GM18873 (cell line): Measurements from ENCODE around the gene SNX32.
"Not testable (repeated sequence)": the region's sequence is repeated elsewhere in the genome, so short reads cannot be mapped to it uniquely, and the experiment has no call there.

Experiments
- ATAC-seq: cut with Tn5 transposase; IDR thresholded peaks from one replicate; pipeline ENCODE4 v1.9.1; 2021; ENCODE audit warnings: mild to moderate bottlenecking, moderate library complexity, moderate number of reproducible peaks; ENCODE audit not compliant: unreplicated experiment, low FRiP score

SNX32 gene

DNA sequence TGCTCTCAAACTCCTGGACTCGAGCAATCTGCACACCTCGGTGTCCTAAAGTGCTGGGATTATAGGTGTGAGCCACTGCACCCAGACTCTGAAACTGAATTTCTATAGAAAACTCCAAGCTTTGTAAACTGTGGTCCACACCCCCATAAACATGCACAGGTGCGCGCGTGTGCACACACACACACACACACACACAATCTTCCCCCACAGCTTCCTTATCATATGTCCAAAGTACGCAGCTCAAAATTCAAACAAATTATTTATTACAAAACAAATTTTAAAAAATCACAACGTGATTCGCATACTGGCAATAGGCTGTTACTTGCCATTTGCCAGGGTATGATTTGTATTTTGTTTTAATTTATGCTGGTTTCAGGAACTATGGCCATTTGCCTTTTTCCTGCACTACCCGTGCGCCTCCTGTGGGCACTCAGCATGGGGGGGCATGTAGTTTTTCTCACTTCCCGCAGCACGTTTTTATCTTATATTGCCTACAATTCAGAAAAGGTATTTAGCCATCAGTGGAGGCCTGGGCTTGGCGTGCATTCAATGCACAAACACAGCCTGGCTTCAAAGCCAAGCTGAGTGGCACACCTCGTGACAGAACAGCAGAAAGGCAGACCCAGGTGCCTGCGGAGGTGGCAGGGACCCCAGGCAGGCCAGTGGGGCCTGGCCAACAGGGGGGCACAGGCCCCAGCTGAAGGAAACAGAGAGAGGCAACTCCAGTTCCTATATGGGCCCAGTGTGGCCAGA lies 10.8 kb upstream of the SNX32 start:
- no peak for ATAC-seq

- ATAC-seq = no peak
Observed at GRCh38 chr11:65826984-65827735, 6.6 kb upstream of the SNX32 start.

GRCh38 chr11:65829459-65829858 lies 4.3 kb upstream of the SNX32 start:
- no peak for ATAC-seq

- not testable (repeated sequence) for ATAC-seq
Observed at GRCh38 chr11:65832231-65832630, 1.5 kb upstream of the SNX32 start.

- ATAC-seq = no peak
Observed at GRCh38 chr11:65834202-65834601, 439 bp downstream of the SNX32 start.

DNA sequence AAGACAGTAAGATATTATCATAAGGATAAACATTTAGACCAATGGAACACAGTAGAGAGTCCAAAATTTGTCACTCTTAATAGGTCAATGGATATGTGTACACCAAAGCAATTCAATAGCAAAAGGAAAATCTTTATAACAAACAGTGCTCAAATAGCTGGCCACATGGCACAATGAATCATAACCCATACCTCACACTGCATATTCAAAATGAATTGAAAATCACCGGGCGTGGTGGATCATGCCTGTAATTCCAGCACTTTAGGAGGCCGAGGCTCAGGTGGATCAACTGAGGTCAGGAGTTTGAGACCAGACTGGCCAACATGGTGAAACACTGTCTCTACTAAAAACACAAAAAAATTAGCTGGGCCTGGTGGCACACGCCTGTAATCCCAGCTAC lies 8.4 kb downstream of the SNX32 start:
- ATAC-seq = no peak

- no peak for ATAC-seq
Observed at GRCh38 chr11:65843811-65844210, 10.0 kb downstream of the SNX32 start.

GRCh38 chr11:65844231-65844872 lies 10.6 kb downstream of the SNX32 start:
- ATAC-seq = no peak

- ATAC-seq = no peak
Observed at GRCh38 chr11:65847746-65848145, 14.0 kb downstream of the SNX32 start.

GRCh38 chr11:65848693-65849092 lies 14.9 kb downstream of the SNX32 start:
- ATAC-seq = not testable (repeated sequence)

DNA sequence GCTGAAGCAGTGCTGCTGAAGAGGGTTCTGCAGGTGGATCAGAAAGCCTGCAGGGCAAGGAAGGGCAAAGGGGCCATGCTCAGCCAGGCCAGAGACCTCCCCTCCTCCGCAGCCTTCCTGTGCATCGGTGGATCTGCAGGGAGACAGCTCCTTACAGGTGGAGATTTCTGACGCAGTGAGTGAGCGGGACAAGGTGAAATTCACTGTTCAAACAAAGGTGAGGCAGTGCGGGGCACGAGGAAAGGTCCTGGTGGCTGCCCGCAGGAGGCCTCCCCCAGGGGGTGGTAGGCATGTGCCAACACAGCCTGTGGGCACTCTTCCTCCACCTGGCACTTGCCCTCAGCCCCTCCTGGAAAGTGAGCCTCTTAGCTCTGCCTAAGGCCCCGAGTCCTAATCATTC lies 15.6 kb downstream of the SNX32 start:
- ATAC-seq = no peak

DNA sequence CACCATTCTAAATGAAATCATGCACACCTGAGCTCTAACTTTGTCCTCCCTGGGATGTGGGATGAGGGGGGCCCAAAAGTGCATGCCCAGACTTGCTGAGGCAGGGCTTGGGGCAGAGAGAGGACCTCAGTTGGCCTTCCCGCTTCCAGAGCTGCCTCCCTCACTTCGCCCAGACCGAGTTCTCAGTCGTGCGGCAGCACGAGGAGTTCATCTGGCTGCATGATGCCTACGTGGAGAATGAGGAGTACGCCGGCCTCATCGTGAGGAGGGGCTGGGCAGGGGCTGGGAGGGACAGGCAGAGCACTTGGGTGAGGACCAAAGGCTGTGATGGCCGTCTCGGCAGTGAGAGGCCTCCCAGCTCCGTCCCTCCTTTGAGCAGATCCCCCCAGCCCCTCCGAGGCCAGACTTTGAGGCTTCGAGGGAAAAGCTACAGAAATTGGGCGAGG lies 16.0 kb downstream of the SNX32 start:
- no peak for ATAC-seq

DNA sequence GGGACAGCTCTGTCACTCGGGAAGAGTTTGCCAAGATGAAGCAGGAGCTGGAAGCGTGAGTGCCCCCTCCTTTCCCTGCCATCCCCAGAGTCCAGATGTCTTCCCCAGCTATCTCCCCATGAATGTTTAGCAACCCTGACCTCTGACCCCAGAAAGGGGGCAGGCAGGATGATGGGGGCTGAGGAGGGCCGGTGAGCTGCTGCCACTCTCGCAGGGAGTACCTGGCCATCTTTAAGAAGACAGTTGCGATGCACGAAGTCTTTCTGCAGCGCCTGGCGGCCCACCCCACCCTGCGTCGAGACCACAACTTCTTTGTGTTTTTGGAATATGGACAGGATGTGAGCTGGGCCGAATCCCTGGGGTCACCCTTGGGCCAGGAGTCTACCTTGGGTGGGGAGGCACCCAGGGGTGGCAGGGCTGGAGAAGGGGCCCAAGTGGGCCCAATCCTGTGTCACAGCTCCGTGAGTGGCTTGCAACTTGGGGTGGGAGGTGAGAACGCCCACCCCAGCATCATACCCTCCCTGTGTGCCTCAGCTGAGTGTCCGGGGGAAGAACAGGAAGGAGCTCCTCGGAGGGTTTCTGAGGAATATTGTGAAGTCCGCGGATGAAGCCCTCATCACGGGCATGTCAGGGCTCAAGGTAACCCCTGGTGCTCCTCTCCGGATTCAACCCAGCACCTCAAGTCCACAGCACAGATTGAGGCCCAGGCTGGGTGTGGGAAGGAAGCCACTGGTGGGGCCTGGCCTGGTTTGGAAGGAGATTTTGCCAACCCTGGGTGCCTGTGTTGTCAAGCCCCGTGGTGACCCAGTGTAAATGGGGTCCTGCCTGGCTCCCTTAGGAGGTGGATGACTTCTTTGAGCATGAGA lies 16.7 kb downstream of the SNX32 start:
- no peak for ATAC-seq

- no peak for ATAC-seq
Observed at GRCh38 chr11:65851083-65851579, 17.4 kb downstream of the SNX32 start.

DNA sequence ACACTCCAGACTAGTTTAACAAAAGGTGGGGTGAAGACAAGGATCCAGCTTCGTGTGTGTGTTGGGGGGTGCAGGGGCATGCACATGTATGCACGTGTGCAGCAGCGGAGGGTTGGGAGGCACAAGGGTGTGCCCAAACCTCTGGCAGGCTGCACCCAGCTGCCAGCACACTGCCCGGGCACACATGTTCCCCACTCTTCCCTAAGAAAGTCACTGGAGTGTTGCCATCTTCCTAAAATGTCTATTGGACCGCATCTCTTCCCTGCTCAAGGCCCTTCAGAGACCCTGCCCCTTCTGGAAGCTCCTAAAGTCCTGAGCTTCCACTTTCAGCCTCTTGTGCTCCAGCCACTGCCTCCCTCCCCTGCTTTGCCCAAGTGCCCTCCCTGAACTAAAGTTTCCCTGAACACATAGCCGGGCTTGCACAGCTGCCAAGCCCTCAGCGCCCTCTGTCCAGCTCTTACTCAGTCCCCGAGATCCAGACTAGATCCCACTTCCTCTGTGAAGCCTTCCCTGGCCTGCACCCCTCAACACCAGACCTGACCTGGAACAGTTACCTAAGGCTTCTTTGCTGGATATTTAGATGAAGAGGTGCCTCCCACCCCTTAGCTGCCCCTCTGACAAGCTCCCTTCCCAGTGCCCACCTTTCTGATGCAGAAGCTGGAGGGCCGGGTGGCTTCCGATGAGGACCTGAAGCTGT lies 18.2 kb downstream of the SNX32 start:
- ATAC-seq = no peak

DNA sequence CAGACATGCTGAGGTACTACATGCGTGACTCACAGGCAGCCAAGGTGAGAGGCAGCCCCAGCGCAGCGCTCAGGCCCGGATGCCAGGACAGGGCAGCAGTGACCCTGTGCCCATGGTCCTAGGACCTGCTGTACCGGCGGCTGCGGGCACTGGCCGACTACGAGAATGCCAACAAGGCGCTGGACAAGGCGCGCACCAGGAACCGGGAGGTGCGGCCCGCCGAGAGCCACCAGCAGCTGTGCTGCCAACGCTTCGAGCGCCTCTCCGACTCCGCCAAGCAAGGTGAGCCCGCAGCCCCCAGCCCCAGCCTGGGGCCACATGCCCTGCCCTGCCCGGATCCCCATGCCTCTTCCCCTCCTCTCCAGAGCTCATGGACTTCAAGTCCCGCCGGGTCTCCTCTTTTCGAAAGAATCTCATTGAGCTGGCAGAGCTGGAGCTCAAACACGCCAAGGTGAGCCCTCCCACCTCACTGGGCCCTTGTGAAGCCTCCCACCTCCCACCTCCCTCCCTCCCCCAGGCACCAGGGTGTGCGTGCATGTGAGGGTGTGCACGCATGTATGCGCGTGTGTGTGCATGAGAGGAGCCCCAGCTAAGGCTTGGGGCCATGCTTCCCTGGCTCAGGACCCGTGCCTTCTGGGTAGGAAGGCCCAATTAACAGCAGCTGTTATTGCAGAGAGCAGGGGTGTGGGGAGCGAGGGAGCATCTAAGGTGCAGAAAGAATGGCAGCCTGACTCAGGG lies 18.9 kb downstream of the SNX32 start:
- no peak for ATAC-seq

DNA sequence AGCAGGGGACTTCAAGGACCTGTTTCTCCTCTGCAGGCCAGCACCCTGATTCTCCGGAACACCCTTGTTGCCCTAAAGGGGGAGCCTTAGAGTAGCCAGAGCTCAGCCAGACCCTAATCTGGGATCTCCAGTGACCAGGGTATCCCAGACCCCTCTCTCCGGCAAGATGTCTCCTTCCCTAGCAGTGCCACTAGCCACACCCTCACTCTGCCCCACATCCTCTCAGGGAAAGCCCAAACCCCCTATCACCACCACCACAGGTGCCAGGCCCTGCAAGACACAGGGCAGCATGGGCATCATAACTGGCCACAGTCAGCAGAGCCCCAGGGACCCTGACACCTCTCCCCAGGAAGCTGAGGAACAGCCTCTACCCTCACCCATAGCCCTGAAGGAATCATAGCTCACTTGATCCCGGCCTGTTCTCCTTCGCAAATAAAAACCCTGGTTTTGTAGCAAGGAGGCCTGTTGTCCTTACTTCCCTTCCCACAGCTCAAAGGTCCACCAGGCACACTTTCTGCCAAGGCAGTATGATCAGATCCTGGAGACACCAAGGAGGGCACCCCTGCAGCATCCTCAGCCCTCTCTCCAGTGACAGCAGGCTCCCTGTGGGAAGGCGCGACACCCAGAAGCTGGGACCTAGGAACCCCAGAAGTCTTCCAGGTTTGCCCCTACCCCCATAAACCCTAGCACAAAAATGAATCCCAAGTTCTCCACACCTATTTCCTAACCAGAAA lies 19.6 kb downstream of the SNX32 start:
- no peak for ATAC-seq

- no peak for ATAC-seq
Observed at GRCh38 chr11:65854161-65854592, 20.4 kb downstream of the SNX32 start.
